Measurements from ENCODE around the gene KIF21B. TPM values are rescaled to one million over a fixed set of nuclear protein-coding genes. Genes with fewer than 3 reads are reported as not detected.

Gene KIF21B
- total and polyA plus RNA-seq, 2 experiments from 2014 or later, result 4.6 to 34.3 TPM

- TF ChIP-seq ZNF462 (CRISPR knock-in tag; IDR thresholded peaks at IDR 0.05), result no peak
Measured at GRCh38 chr1:200958597-200958996, 64.9 kb downstream of the KIF21B start (continued).

DNA sequence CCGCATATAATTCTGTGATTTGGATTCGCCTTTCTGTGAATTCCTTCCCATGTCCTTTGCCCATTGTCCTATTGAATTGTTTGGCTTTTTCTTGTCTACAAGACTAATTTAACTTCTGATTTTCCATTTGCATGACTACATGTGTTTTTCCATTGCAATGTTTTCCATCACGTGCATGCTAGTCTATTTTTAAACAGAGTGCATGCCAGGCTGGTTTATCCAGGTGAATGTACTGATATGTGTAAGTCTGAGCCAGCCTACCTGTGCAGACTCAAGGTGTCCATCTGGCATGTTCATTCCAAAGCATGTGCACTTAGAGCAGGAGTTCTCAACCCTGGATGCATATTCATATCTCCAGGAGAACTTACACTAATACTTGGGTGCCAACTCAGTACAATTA lies 69.1 kb downstream of the KIF21B start:
- H3K36me3 Mint-ChIP-seq (ENCODE audit: low read depth), result no peaks in the 10 kb centered on the region
- TF ChIP-seq, protein P1, sequence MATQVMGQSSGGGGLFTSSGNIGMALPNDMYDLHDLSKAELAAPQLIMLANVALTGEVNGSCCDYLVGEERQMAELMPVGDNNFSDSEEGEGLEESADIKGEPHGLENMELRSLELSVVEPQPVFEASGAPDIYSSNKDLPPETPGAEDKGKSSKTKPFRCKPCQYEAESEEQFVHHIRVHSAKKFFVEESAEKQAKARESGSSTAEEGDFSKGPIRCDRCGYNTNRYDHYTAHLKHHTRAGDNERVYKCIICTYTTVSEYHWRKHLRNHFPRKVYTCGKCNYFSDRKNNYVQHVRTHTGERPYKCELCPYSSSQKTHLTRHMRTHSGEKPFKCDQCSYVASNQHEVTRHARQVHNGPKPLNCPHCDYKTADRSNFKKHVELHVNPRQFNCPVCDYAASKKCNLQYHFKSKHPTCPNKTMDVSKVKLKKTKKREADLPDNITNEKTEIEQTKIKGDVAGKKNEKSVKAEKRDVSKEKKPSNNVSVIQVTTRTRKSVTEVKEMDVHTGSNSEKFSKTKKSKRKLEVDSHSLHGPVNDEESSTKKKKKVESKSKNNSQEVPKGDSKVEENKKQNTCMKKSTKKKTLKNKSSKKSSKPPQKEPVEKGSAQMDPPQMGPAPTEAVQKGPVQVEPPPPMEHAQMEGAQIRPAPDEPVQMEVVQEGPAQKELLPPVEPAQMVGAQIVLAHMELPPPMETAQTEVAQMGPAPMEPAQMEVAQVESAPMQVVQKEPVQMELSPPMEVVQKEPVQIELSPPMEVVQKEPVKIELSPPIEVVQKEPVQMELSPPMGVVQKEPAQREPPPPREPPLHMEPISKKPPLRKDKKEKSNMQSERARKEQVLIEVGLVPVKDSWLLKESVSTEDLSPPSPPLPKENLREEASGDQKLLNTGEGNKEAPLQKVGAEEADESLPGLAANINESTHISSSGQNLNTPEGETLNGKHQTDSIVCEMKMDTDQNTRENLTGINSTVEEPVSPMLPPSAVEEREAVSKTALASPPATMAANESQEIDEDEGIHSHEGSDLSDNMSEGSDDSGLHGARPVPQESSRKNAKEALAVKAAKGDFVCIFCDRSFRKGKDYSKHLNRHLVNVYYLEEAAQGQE (IDR thresholded peaks at IDR 0.05; ENCODE audit: unreplicated experiment), result no peak
- TF ChIP-seq JUNB (IDR thresholded peaks at IDR 0.05; ENCODE audit: unreplicated experiment) (no peak), CREB1 (CRISPR knock-in tag; IDR thresholded peaks at IDR 0.05; ENCODE audit: low read depth) (no peak)
- TF ChIP-seq, protein P2, sequence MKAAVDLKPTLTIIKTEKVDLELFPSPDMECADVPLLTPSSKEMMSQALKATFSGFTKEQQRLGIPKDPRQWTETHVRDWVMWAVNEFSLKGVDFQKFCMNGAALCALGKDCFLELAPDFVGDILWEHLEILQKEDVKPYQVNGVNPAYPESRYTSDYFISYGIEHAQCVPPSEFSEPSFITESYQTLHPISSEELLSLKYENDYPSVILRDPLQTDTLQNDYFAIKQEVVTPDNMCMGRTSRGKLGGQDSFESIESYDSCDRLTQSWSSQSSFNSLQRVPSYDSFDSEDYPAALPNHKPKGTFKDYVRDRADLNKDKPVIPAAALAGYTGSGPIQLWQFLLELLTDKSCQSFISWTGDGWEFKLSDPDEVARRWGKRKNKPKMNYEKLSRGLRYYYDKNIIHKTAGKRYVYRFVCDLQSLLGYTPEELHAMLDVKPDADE (IDR thresholded peaks at IDR 0.05), result no peak

More for the DNA sequence above, 69.1 kb downstream of the KIF21B start:
- H4K20me1 ChIP-seq (replicated peaks; ENCODE audit: insufficient read depth), result no peaks in the 10 kb centered on the region
- no peak overlapping the region for H3K4me2 ChIP-seq
- no peak for DNase-seq (ENCODE audit: low spot score)
- Mint-ChIP-seq H3K4me1 (peaks cover 3% of the 10 kb centered on the region; the same call in 2 of the 3 replicates), H3K9me3 (no peaks in the 10 kb centered on the region), H3K4me3 (no peak overlapping the region), H3K27me3 (ENCODE audit: insufficient read depth, low read depth, poor library complexity) (peaks cover 6% of the 10 kb centered on the region), H3K27ac (no peak overlapping the region)
- H3K27ac ChIP-seq (ENCODE audit: low read depth), result no peak overlapping the region
- H3F3A ChIP-seq (replicated peaks; ENCODE audit: low read depth), result no peaks in the 10 kb centered on the region
- H3K4me1 ChIP-seq (ENCODE audit: insufficient read depth), result no peaks in the 10 kb centered on the region
- H3K36me3 ChIP-seq (ENCODE audit: insufficient read depth), result no peaks in the 10 kb centered on the region
- ATAC-seq, result no peak
- H2AFZ ChIP-seq, result no peak overlapping the region
- no peaks in the 10 kb centered on the region for H3K79me2 ChIP-seq (replicated peaks; ENCODE audit: insufficient read depth)
- no peaks in the 10 kb centered on the region for H3K27me3 ChIP-seq (ENCODE audit: insufficient read depth)
- no peak overlapping the region for H3K4me3 ChIP-seq
- no peaks in the 10 kb centered on the region for H3K9me2 ChIP-seq (ENCODE audit: insufficient read depth)

All from GM23338 (cell line).